GM12872 (cell line): ENCODE results near the gene CCDC89.

ENCODE experiments used
- CTCF ChIP-seq: IDR thresholded peaks from 3 replicates; pipeline ENCODE4 v1.5.1; 2011; ENCODE audit warnings: low read depth, mild to moderate bottlenecking, low read length, moderate library complexity; ENCODE audit not compliant: insufficient read depth

CCDC89 gene

DNA sequence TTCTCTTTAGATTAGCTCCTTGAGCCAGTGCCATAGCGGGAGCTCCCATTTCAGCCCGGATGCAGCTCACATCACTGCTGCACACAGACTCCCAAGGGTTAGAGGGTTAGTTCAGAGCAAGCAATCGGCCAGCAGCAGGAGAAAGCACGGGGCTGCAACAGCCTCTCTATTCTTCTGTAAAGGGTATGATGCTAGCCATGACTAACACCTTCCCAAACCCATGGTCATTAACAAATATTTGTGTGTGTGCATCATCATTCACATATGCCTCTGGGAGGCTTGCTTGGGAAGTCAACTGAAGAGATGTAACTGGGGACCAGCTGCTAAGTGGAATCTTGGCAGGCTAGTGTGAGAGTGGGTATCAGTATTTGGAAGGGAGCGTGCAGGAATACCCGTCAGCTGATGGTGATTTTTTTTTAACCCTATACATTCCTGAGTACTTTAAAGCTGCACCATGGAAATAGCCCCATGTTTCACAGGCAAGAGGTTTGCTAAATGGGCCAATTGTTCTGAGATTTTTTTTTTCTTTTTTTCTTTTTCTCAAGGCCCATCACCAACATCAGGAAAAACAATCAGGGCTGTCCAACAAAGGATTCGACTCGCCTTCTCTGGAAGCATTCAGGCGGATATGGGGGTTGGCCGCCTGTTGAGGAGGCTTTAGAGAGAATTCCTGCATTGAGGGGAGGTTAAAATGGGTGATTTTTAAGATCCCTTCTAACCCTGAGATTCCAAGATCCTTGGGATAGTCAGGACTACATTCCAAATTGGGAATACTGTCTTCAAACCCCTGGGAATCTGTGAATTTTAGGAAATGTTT is 33.2 kb upstream of the CCDC89 start:
- no peak for TF ChIP-seq CTCF

GRCh38 chr11:85718126-85718943 is 32.3 kb upstream of the CCDC89 start:
- no peak for TF ChIP-seq CTCF

DNA sequence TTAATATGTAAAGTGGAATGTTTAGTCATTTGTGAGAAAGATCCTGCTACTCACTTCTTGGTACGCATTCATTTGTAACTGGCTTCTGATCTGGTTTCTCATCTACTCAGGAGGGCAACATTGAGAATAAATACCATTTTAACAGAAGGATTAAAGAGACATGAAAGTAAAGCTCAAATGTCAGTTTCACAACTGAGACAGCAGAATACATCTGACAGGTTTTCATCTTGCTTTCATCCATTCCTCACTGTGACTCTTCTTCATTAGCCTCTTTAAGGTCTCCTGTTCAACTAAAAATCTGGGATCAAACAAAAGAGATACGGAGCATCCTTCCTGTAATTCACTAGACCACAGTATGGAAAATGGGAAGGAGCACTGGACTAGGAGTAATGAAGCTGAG is 31.4 kb upstream of the CCDC89 start:
- TF ChIP-seq CTCF, result no peak

GRCh38 chr11:85712953-85713352 is 27.0 kb upstream of the CCDC89 start:
- TF ChIP-seq CTCF, result no peak

DNA sequence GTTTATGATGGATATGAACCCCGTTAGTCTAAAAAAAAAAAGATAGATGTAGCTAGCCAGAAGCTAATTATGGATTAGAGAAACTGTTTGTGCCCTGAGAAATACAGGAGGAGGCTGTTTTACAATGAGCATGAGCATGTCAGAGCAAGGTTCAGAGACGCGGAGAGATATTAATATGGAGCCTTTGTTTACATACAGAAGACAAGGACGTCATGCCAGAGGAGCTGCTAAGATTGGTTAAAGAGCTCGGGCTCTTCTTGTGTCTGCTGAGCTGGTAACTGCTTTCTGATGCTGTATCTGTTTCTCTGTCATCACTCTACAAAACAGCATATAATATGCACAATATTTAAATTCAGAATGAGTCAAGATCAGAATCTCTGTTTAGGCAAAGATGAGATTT is 24.9 kb upstream of the CCDC89 start:
- TF ChIP-seq CTCF, result no peak

GRCh38 chr11:85709941-85710702 is 24.1 kb upstream of the CCDC89 start:
- TF ChIP-seq CTCF, result no peak

DNA sequence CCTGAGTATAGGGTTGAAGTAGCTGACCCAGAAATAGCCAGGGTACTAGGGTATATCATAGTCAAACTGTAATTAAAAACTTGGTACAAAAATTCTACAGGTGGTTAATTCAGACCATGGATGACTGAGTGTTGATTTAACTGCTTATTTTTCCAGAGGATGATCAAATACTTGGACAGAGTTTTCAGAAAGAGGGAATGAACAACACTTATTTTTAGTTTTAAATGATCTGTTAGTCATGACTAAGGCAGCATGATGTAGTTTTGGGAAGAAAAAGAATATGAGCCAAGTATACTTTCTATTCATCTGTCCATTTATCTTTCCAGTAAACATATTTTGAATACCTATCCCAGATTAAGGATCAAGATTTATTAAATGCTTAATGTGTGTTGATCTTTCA is 19.8 kb upstream of the CCDC89 start:
- TF ChIP-seq CTCF, result no peak
